AG04450 (cell line): ENCODE results near the gene DPP6. TPM values are rescaled to one million over a fixed set of nuclear protein-coding genes. Genes with fewer than 3 reads are reported as not detected.

ENCODE experiments used
- CTCF ChIA-PET: fragments of 300-600, 350-600 bp; formaldehyde crosslinking; extraction: SDS; loops from one replicate; lab custom pipeline; 2022; ENCODE audit warnings: antibody characterized with exemption, inconsistent platforms; lab: Charles Lee
- POLR2A ChIA-PET: fragments of 350-600 bp; formaldehyde crosslinking; extraction: SDS; loops from one replicate; lab custom pipeline; 2021; ENCODE audit warnings: antibody characterized with exemption, inconsistent platforms; lab: Yijun Ruan, JAX
- DNase-seq: peaks from one replicate; pipeline ENCODE4 v3.0.0-alpha.2; 2011; ENCODE audit warnings: low read depth, low spot score
- H3K27ac ChIP-seq: one replicate; pipeline ENCODE4 v1.5.1; 2012; ENCODE audit warnings: low read depth, low read length, control low read depth
- H3K27me3 ChIP-seq: one replicate; pipeline ENCODE4 v1.6.0; 2012; ENCODE audit warnings: low read length; ENCODE audit not compliant: control insufficient read depth, insufficient read depth
- H3K4me3 ChIP-seq: 2 replicates; pipeline ENCODE4 v1.5.1; 2011; ENCODE audit warnings: mild to moderate bottlenecking, low read depth, low read length, control low read depth
- H3K9me3 ChIP-seq: 2 replicates; pipeline ENCODE4 v1.5.1; 2012; ENCODE audit warnings: low read length; ENCODE audit not compliant: control insufficient read depth, insufficient read depth
- CTCF ChIP-seq: IDR thresholded peaks from 2 replicates; pipeline ENCODE4 v1.5.1; 2011; ENCODE audit warnings: low read depth, low read length, control low read depth, inconsistent platforms
- polyA plus RNA-seq: library from polyadenylated mRNA; depleted of rRNA; stranded (reverse); fragments of >200 nt; gene quantifications from 2 replicates; pipeline ENCODE4 v1.2.3, GENCODE V29; 2011

The DPP6 gene
- polyA plus RNA-seq, 1 experiment: not detected

DNA sequence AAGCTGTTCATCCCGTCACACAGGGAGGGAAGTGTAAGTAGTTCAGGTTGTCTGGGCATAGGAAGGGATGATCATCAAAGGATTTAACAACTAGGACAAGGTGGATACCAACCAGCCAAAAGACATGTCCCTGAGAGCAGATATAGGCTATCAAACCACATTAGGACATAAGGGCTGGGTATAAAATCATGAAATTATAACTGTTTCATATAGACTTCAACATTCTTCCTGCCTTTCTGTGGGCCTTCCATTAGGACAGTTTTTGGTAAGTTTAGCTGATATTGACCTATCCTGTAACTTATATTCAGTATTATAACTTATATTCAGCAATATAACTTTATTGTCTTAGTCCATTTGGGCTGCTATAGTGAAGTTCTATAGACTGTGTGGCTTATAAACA is 759.8 kb downstream of the DPP6 start:
- ChIA-PET POLR2A (no interaction called here), CTCF (no interaction called here)
- DNase-seq: no peak
- H3K27ac ChIP-seq: no peak overlapping the region
- TF ChIP-seq CTCF: no peak
- H3K27me3 ChIP-seq: no peaks in the 10 kb centered on the region
- H3K4me3 ChIP-seq: no peak overlapping the region
- peaks cover 38% of the 10 kb centered on the region for H3K9me3 ChIP-seq

DNA sequence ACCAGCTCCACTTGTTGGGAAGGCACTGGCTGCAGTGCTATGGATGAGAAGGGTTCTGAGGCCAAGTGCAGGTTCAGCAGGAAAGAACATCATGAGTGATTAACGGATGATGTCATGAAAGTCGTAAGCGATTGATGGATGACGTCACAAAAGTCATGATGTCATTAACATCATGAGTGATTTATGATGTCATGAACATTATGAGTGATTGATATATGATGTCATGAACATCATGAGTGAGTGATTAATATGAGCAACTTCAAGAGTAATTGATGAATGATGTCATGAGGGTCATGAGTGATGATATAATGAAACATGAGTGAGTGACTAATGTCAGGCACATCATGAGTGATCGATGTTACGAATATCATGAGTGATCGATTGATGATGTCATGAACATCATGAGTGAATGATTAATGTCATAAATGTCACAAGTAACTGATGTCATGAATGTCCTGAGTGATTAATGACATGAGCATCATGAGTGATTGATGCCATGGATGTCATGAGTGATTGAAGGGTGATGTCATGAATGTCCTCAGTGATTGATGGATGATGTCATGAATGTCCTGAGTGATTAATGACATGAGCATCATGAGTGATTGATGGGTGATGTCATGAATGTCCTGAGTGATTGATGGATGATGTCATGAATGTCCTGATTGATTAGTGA is 765.2 kb downstream of the DPP6 start:
- Histone ChIP-seq H3K9me3 (peaks cover 37% of the 10 kb centered on the region), H3K27ac (no peak overlapping the region), H3K27me3 (no peaks in the 10 kb centered on the region), H3K4me3 (no peak overlapping the region)
- ChIA-PET CTCF (no interaction called here), POLR2A (no interaction called here)
- TF ChIP-seq CTCF: no peak
- no peak for DNase-seq

DNA sequence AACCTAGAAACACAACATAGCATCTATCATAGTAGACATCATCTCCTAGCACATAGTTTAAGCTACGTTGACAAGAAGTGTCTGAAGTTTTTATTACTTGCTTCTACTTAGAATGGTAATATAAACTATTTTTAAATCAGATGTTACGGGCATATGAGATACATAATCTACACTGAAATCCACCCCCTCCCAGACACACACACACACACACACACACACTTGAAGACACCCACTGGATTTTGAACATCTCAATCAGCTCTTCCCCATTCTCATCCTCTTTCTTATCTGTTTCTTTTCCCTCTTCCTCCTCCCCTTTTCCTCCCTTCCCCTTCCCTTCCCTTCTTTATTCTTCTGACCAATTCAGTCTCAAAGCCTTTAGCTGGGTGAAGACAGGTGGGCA is 774.8 kb downstream of the DPP6 start:
- no peaks in the 10 kb centered on the region for H3K27me3 ChIP-seq
- peaks cover 52% of the 10 kb centered on the region for H3K9me3 ChIP-seq
- POLR2A ChIA-PET: no interaction called here
- no peak for TF ChIP-seq CTCF
- H3K27ac ChIP-seq: no peak overlapping the region
- CTCF ChIA-PET: no interaction called here
- DNase-seq: no peak
- H3K4me3 ChIP-seq: no peak overlapping the region

GRCh38 chr7:154832557-154833138 is 780.5 kb downstream of the DPP6 start:
- CTCF ChIA-PET: no interaction called here
- Histone ChIP-seq H3K9me3 (peaks cover 74% of the 10 kb centered on the region), H3K4me3 (no peak overlapping the region), H3K27ac (no peak overlapping the region), H3K27me3 (no peaks in the 10 kb centered on the region)
- TF ChIP-seq CTCF: no peak
- POLR2A ChIA-PET: no interaction called here
- DNase-seq: no peak

GRCh38 chr7:154836021-154836448 is 783.8 kb downstream of the DPP6 start:
- Histone ChIP-seq H3K4me3 (no peak overlapping the region), H3K27ac (no peak overlapping the region), H3K9me3 (peaks cover 73% of the 10 kb centered on the region), H3K27me3 (no peaks in the 10 kb centered on the region)
- CTCF ChIA-PET: no interaction called here
- POLR2A ChIA-PET: no interaction called here
- TF ChIP-seq CTCF: no peak
- no peak for DNase-seq
